Fibroblast of skin of back (primary cell): ENCODE results near the gene PLPPR3.
"Not testable (repeated sequence)": the region's sequence is repeated elsewhere in the genome, so short reads cannot be mapped to it uniquely, and the experiment has no call there.

Experiments used
- DNase-seq: peaks from one replicate; pipeline ENCODE4 v3.0.0-alpha.2; 2013

PLPPR3 gene

DNA sequence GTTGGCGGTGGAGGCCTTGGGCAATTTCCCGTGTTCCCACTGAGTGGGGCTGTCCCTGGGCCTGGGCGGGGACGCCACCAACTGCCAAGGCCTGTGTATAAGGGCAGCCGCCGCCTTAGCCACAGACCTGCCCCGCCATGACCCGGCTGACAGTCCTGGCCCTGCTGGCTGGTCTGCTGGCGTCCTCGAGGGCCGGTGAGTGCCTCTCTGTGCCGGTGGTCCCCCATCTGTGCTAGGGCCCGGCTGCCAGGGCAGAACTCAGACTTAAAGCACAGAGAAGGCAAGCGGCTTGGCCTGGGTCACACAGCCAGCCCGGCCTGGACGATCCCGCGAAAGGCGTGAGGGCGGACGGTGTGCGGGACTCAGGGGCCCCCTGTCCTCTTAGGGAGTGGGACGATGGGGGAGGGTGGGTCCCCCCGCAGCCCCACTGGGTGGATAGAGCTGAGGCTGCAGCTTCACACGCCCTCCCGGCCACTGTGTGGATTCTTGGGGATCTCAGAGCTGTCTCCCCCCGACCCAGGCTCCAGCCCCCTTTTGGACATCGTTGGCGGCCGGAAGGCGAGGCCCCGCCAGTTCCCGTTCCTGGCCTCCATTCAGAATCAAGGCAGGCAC lies 6.1 kb upstream of the PLPPR3 start, which contains the start of gene AZU1:
AZU1 (plus strand) TSS at position 128 of the 612 bp plus-strand sequence; CDS start at position 138, 10 bp downstream.
- DNase-seq = no peak

DNA sequence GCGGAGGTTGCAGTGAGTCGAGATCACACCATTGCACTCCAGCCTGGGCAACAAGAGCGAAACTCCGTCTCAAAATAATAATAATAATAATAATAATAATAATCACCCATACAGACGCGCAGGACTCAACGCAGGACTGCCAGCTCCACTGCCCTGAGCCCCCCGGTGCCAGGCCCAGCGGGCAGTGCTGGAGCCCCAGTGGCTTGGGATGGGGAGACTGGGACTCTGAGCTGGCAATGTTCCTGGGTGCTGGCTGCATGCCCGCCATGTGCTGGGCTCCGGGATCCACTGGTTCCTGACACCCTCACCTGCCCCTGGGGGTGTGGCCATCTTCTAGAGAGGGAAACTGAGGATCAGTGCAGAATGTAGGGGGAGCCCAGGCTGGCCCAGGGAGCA lies 5.6 kb upstream of the PLPPR3 start:
- no peak for DNase-seq

DNA sequence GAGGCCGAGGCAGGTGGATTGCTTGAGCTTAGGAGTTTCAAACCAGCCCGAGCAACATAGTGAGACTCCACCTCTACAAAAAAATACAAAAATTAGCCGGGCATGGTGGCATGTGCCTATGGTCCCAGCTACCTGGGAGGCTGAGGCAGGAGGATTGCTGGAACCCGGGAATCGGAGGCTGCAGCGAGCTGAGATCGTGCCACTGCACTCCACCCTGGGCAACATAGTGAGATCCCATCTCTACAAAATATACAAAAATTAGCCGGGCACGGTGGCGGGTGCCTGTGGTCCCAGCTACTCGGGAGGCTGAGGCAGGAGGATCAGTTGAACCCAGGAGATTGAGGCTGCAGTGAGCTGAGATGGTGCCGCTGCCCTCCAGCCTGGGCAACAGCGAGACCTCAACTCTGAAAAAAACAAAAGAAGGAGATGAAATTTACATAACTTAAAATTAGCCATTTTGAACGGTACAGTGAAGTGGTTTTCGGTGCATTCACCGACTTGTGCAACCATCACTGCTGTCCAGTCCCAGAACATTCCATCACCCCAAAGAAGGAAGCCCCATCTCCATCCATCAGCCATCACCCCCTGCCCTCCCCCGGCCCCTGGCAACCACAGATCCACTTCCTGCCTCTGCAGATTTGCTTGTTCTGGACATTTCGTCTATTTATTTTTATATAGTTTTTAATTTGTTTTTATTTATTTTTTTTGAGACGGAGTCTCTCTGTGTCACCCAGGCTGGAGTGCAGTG lies 4.3 kb upstream of the PLPPR3 start:
- no peak for DNase-seq

DNA sequence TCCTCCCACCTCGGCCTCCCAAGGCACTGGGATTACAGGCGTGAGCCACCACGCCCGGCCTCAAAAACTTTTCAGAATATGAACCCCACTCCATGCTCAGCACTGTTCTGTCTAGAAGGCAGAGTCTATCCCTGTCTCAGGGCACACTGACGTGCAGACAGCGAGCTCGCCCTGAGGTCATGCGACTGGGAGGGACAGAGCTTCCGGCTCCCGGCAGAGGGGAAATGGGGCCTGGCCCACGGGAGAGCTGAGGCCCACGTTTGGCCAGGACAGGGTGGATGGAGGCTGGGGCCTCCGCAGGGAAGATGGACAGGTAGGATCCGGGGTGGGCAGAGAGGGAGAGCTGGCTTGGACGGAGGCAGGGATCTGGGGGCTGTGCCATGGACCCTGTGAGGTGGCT lies 3.1 kb upstream of the PLPPR3 start:
- no peak for DNase-seq

DNA sequence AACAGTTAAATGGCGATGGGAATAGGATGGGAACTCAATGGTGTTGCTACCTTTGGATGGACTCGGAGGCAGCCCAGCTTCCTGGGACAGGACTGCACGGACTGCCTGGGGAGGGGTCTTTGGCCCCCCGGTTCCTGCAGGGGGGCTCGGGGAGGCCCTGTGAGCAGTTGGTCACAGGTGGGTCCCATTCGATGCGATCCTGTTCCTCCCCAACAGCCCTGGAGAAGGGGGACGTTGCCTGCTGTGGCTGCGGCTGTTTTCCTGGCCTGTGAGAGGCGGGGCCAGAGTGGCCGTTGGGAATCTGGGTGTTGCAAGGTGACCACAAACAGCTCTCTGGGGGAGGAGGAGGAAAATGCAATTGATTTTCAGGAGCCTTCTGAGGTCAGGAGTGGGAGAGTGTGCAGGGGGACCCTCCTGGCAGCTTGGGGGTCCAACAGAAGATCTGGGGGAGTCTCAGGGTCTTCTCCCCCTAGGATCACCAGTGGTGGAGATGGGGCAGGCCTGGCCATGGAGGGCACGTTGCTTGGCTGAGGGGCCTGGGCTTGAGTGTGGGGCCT lies 1.9 kb upstream of the PLPPR3 start:
- DNase-seq = no peak

DNA sequence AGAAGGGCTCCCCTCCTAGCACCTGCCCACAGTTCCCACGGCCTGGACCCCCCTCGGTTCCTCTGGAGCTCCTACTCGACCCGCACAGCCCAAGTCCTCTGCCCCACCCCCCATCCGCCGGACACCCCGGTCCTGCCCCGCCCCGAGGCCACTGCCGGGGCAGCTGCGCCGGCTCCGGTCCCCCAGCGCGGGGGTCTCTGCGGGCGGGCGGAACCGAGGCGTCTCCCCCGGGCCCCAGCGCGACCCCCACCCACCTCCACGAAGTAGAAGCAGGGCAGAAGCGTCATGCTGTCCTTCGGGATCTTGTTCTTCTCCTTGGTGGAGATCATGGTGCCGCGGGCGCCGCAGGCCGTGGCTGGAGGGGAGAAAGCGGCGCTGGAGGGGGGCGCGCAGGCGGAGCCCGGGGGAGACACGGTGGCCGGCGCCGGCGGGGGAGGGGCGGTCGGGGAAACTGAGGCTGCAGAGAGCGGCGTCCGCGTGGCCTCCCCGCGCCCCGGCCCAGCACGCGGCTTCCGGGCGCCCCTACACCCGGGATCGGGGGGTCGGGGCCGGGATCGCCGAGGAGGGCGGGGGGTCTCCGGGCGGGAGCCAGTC lies 427 bp downstream of the PLPPR3 start:
- DNase-seq = no peak

DNA sequence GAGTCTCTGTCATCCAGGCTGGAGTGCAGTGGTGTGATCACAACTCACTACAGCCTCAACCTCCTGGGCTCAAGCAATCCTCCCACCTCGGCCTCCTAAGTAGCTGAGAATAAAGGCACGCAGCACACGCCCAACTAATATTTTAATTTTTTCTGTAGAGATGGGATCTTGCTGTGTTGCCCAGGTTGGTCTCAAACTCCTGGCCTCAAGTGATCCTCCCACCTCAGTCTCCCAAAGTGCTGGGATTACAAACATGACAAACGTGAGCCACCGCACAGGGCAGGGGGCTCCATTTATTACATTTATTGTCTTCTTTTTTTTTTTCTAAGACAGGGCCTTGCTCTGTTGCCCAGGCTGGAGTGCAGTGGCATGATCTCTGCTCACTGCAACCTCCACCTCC lies 1.5 kb downstream of the PLPPR3 start:
- not testable (repeated sequence) for DNase-seq

DNA sequence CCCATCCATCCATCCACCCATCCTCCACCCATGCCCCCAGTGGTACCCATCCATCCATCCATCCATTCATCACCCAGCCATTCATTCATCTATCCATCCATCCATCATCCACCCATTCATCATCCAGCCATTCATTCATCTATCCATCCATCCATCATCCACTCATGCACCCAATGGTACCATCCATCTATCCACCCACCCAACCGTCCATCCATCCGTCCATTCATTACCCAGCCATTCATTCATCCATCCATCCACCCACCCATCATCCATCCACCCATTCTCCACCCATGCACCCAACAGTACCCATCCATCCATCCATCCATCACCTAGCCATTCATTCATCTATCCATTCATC lies 5.3 kb downstream of the PLPPR3 start:
- no peak for DNase-seq

DNA sequence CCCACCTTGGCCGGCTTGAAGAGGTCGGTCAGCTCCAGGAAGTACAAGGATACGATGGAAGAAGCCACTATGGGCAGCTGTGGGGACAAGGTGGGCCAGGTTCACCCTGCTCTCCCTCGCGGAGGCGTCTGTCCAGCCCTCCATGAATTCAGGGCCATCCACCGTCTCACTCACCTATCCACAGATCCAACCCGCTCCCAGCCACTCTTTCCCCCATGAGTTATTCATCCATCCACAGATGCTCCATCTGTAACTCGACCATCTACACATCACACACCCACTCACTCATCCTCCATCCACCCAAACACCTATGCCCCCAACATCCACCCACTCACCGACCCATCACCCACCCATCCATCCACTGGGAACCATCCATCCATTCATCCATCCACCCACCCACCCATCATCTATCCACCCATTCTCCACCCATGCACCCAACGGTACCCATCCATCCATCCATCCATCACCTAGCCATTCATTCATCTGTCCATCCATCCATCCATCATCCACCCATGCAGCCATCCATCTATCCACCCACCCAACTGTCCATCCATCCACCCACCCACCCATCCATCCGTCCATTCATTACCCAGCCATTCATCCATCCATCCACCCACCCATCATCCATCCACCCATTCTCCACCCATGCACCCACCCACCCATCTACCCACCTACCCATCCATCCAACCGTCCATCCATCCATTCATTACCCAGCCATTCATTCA lies 5.8 kb downstream of the PLPPR3 start:
- no peak for DNase-seq

DNA sequence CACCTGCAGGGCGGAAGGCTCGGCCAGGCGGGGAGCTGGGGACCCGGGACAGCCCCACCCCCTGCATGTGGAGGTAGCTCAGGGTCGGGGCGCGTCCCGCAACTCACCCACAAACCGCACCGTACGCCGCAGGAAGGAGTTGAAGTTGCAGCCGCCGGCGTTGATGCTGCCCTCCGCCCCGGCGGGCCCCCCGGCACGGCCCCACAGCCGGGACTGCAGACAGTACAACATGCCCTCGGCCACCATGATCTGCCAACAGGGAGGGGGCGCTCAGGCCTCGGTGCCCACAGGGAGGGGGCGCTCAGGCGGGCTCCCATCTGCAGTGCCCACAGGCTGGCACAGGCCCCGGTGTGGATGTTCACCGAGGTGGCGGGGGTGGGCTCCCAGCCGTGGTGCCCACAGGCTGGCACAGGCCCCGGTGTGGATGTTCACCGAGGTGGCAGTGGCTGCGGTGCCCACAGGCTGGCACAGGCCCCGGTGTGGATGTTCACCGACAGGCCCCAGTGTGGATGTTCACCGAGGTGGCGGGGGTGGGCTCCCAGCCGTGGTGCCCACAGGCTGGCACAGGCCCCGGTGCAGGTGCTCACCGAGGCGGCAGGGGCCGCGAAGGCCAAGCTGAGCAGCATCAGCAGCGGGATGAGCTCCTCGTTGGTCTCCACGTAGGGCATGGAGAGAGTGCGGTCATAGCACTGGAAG lies 6.5 kb downstream of the PLPPR3 start:
- DNase-seq = no peak

DNA sequence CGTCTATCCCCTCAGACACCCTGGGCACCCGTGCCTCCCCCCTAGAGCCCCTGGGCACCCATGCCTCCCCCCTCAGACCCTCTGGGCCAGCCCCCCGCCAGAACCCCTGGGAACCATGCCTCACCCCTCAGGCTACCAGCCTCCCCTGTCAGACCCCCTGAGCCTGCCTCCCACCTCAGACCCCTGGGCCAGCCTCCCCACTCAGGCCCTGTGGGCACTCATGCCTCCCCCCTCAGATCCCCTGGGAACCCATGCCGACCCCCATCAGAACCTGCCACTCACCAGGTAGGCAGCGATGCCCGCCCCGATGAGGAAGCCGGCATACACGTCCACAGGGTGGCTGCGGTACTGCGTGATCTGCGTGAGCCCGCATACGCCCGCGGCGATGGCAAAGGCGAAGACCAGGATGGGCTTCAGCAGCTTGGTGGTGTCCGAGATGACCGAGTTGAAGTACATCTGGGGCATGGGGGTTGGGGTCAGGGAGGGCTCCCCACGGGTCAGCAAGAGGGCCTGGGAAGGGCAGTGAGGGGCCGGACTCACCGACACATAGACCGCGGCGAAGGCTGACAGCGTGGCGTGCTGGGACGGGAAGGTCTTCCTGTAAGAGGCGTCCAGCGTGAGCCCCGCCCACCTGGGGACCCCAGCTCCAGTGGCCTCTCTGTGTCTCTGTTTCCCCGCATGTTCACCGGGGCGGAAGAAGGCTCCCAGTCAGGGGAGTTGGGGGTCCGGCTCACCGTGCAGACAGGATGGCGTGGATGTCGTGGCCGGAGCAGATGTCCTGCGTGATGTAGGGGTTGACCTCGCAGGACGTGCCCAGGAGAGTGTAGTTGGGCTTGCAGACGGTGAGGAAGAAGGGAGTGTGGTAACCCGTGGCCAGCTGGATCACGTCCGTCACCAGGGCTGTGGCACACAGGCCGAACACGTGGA lies 7.3 kb downstream of the PLPPR3 start:
- no peak for DNase-seq

DNA sequence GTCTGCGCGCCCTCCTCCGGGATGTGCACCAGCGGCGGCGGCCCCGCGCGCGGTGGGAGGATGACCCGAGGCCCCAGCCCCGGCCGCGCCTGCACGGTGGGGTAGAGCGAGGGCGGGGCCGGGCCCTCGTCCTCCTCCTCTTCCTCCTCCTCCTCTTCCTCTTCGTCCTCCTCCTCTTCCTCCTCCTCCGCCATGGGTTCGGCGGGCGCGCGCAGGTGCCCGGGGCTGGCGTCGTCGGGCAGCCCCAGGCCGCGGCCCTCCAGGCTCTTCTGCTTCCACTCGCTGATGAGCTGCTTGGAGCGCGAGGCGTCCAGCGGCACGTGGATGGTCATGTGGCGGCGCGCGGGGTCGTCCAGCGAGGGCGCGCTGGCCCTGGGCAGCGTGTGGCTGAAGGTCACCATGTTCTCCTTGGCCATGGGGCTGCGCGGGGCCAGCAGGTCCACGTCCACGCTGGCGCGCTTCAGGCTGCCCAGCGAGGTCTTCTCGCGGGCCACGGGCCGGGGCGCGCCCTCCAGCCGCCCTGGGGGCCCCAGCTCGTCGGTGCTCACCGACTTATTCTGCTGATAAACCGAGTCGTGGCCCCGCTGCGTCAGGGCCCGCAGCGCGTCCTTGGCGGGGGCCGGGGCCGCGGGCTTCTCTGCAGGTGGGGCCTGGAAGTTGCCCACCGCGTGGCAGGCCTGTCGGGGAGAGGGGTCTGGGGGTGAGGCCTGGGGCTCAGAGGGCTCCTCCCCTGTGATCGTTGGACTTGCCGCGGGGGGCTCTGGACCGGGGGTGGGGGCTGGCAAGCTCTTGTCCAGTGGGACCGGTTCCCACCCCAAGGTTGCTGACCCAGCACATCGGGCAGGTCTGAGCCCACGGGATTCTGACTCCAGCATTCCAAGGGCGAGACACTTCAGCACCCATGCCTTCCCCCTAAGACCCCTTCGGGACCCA lies 8.3 kb downstream of the PLPPR3 start:
- no peak for DNase-seq

DNA sequence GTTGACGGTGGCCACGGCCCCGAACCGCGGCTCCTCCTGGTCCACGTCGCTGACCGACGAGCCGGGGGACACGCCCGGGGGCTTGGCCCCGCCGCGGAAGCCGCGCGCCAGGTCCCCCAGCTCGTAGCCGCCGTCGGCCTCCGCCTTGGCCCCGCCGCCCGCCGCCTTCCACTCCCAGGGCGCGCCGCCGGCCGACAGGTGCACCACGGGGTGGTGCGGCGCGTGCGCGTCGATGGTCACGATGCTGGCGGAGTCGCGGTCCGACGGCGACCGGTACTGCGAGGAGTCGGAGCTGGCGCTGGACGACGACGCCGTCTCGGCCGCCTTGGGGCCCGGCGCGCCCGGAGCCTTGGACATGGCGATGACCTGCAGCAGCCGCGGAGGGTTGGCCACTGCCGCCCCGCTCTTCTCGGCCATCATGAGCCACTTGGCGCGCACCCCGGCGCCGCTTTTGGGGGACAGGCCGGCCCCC lies 9.0 kb downstream of the PLPPR3 start:
- DNase-seq = no peak

DNA sequence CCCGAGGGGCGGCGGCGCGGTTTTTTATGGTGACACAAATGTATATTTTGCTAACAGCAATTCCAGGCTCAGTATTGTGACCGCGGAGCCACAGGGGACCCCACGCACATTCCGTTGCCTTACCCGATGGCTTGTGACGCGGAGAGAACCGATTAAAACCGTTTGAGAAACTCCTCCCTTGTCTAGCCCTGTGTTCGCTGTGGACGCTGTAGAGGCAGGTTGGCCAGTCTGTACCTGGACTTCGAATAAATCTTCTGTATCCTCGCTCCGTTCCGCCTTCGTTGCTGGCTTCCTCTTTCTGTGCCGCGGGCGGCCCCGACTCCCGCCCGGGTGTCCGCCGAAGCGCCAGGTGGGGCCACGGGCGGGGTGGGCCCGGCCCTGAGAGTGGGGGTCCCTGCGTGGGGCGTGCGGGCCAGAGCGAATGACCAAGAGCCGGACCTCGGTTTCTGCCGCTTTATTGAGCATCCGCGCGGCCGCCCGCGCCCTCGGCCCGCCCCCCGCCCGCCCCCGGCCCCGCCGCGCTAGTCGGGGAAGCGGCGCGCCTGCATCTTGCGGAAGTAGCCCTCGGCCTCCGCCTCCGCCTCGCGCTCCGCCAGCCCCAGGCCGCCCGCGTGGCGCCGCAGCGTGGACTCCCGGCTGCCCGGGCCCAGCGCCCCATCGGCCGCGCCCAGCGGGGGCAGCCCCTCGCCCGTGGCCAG lies 9.6 kb downstream of the PLPPR3 start:
- no peak for DNase-seq

DNA sequence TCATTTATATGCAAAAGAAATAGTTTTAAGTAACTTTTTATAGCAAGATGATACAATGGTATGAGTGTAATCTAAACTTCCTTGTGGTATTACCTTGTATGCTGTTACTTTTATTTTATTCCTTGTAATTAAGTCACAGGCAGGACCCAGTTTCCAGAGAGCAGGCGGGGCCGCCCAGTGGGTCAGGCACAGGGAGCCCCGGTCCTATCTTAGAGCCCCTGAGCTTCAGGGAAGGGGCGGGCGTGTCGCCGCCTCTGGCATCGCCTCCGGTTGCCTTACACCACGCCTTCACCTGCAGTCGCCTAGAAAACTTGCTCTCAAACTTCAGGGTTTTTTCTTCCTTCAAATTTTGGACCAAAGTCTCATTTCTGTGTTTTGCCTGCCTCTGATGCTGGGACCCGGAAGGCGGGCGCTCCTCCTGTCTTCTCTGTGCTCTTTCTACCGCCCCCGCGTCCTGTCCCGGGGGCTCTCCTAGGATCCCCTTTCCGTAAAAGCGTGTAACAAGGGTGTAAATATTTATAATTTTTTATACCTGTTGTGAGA lies 10.2 kb downstream of the PLPPR3 start:
- no peak for DNase-seq

DNA sequence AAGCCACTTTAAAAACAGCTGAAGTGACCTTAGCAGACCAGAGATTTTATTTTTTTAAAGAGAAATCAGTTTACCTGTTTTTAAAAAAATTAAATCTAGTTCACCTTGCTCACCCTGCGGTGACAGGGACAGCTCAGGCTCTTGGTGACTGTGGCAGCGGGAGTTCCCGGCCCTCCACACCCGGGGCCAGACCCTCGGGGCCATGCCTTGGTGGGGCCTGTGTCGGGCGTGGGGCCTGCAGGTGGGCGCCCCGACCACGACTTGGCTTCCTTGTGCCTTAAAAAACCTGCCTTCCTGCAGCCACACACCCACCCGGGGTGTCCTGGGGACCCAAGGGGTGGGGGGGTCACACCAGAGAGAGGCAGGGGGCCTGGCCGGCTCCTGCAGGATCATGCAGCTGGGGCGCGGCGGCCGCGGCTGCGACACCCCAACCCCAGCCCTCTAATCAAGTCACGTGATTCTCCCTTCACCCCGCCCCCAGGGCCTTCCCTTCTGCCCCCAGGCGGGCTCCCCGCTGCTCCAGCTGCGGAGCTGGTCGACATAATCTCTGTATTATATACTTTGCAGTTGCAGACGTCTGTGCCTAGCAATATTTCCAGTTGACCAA lies 10.8 kb downstream of the PLPPR3 start:
- DNase-seq = no peak

DNA sequence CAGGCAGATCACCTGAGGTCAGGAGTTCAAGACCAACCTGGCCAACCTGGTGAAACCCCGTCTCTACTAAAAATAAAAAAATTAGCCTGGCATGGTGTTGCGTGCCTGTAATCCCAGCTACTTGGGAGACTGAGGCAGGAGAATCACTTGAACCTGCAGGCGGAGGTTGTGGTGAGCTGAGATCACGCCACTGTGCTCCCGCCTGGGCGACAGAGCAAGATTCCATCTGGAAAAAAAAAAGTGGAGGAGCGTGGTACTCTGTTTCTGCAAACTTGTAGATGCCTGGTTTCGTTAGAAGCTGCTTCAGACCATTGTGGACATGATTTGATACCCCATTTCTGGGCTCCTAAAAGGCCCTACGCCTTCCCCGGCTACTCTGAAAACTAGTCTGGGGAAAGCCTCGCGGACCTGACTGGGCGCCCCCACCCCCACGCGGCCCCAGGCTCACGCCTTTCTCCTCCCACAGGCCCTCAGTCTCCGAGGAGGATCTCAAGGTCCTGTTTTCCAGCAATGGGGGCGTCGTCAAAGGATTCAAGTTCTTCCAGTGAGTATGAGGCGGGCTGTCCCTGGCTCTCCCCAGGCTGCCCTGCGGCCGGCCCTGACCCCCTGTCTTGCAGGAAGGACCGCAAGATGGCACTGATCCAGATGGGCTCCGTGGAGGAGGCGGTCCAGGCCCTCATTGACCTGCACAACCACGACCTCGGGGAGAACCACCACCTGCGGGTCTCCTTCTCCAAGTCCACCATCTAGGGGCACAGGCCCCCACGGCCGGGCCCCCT lies 11.5 kb downstream of the PLPPR3 start:
- no peak for DNase-seq

DNA sequence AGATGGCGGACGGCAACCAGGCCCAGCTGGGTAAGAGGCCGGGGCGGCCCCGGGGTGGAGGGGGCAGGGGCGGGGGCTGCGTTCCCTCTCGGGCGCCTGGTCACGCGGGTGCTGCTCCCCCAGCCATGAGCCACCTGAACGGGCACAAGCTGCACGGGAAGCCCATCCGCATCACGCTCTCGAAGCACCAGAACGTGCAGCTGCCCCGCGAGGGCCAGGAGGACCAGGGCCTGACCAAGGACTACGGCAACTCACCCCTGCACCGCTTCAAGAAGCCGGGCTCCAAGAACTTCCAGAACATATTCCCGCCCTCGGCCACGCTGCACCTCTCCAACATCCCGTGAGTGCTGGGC lies 13.4 kb downstream of the PLPPR3 start:
- no peak for DNase-seq
